GM23248 (cell line): ENCODE measurements around the gene FAM83G.
"Not testable (repeated sequence)": the region's sequence is repeated elsewhere in the genome, so short reads cannot be mapped to it uniquely, and the experiment has no call there.

Source experiments
- EZH2 ChIP-seq: fragments of 200-600 bp; sonication (generic); IDR thresholded peaks from 2 replicates; pipeline ENCODE4 v1.6.1; 2018; ENCODE audit warnings: antibody characterized with exemption, mild to moderate bottlenecking; ENCODE audit not compliant: insufficient read depth, poor library complexity, severe bottlenecking
- EZH2phosphoT487 ChIP-seq: fragments of 200-600 bp; sonication (generic); IDR thresholded peaks from 2 replicates; pipeline ENCODE4 v1.6.1; 2018; ENCODE audit warnings: antibody characterized with exemption, moderate library complexity, mild to moderate bottlenecking, low read depth; ENCODE audit not compliant: insufficient read depth

GRCh38 chr17:19031729-19032128 lies 27.2 kb upstream of the FAM83G start:
- TF ChIP-seq EZH2, EZH2phosphoT487: not testable (repeated sequence)
